WTC11 (cell line): ENCODE results near the gene RCVRN. TPM values are rescaled to one million over a fixed set of nuclear protein-coding genes. Genes with fewer than 3 reads are reported as not detected.

Experiments
- ATAC-seq: fragments of 200-7000 bp; cut with Tn5 transposase; 2 replicates; pipeline ENCODE4 v1.10.0; 2021; ENCODE audit warnings: mild to moderate bottlenecking, moderate library complexity
- CTCF ChIA-PET: fragments of 300-600 bp; sonication (Branson Sonifier 250); formaldehyde crosslinking; loops from one replicate; lab custom pipeline; 2021; ENCODE audit warnings: antibody characterized with exemption; lab: Charles Lee
- POLR2A ChIA-PET: fragments of 350-600 bp; sonication (Branson Sonifier 250); formaldehyde crosslinking; loops from one replicate; lab custom pipeline; 2021; ENCODE audit warnings: antibody characterized with exemption; lab: Charles Lee
- DNase-seq: peaks from one replicate; pipeline ENCODE4 v3.0.0; 2021; ENCODE audit warnings: low spot score
- H3K27ac Mint-ChIP-seq: 2 replicates; pipeline ENCODE4 v1.8.0; 2021; ENCODE audit warnings: mixed read lengths
- H3K27me3 Mint-ChIP-seq: 2 replicates; pipeline ENCODE4 v1.8.0; 2021; ENCODE audit warnings: low read depth, mild to moderate bottlenecking, moderate library complexity, mixed read lengths
- H3K36me3 Mint-ChIP-seq: 2 replicates; pipeline ENCODE4 v1.8.0; 2021; ENCODE audit warnings: mixed read lengths
- H3K4me1 Mint-ChIP-seq: 2 replicates; pipeline ENCODE4 v1.8.0; 2022; ENCODE audit warnings: mixed read lengths
- H3K4me3 Mint-ChIP-seq: 2 replicates; pipeline ENCODE4 v1.8.0; 2021; ENCODE audit warnings: mild to moderate bottlenecking, moderate library complexity, mixed read lengths
- H3K9me3 Mint-ChIP-seq: 2 replicates; pipeline ENCODE4 v1.8.0; 2021; ENCODE audit warnings: mixed read lengths
- ARID4B ChIP-seq: sonication (generic); formaldehyde crosslinking; IDR thresholded peaks from 2 replicates; pipeline ENCODE4 v1.8.0; 2023; ENCODE audit warnings: missing genetic modification reagents, mild to moderate bottlenecking, borderline replicate concordance
- ATF6 ChIP-seq: sonication (generic); formaldehyde crosslinking; IDR thresholded peaks from 2 replicates; pipeline ENCODE4 v1.8.1; 2023; ENCODE audit warnings: mild to moderate bottlenecking, missing genetic modification reagents
- CREB1 ChIP-seq: sonication (generic); formaldehyde crosslinking; IDR thresholded peaks from 2 replicates; pipeline ENCODE4 v1.8.0; 2023; ENCODE audit warnings: mild to moderate bottlenecking, missing genetic modification reagents
- FOXP4 ChIP-seq: sonication (generic); formaldehyde crosslinking; IDR thresholded peaks from 2 replicates; pipeline ENCODE4 v1.8.0; 2022; ENCODE audit warnings: mild to moderate bottlenecking, missing genetic modification reagents
- GRHL2 ChIP-seq: fragments of 250-450 bp; sonication (Bioruptor Pico); IDR thresholded peaks from 2 replicates; pipeline ENCODE4 v1.8.0; 2022; ENCODE audit warnings: mild to moderate bottlenecking, moderate library complexity; ENCODE audit not compliant: insufficient replicate concordance, severe bottlenecking
- KAT7 ChIP-seq: sonication (generic); formaldehyde crosslinking; IDR thresholded peaks from 2 replicates; pipeline ENCODE4 v1.8.1; 2023; ENCODE audit warnings: missing genetic modification reagents, mild to moderate bottlenecking, borderline replicate concordance
- MAX ChIP-seq: sonication (generic); formaldehyde crosslinking; IDR thresholded peaks from 2 replicates; pipeline ENCODE4 v1.8.0; 2022; ENCODE audit warnings: mild to moderate bottlenecking, missing genetic modification reagents
- MXD4 ChIP-seq: fragments of 250-450 bp; sonication (Bioruptor Pico); IDR thresholded peaks from 2 replicates; pipeline ENCODE4 v1.8.0; 2021; ENCODE audit warnings: mild to moderate bottlenecking, moderate library complexity, borderline replicate concordance
- NFATC4 ChIP-seq: fragments of 250-450 bp; sonication (Bioruptor Pico); IDR thresholded peaks from 2 replicates; pipeline ENCODE4 v1.9.0; 2021; ENCODE audit warnings: mild to moderate bottlenecking
- PRRX2 ChIP-seq: fragments of 250-450 bp; sonication (Bioruptor Pico); IDR thresholded peaks from 2 replicates; pipeline ENCODE4 v1.8.0; 2021; ENCODE audit warnings: mild to moderate bottlenecking
- RELA ChIP-seq: sonication (generic); formaldehyde crosslinking; IDR thresholded peaks from 2 replicates; pipeline ENCODE4 v1.8.1; 2022; ENCODE audit warnings: missing genetic modification reagents, mild to moderate bottlenecking, borderline replicate concordance
- TCF7 ChIP-seq: sonication (generic); formaldehyde crosslinking; IDR thresholded peaks from 2 replicates; pipeline ENCODE4 v1.8.0; 2022; ENCODE audit warnings: mild to moderate bottlenecking, low read depth, missing genetic modification reagents, moderate library complexity
- ZNF263 ChIP-seq: sonication (generic); formaldehyde crosslinking; IDR thresholded peaks from 2 replicates; pipeline ENCODE4 v1.8.1; 2022; ENCODE audit warnings: low read depth, mild to moderate bottlenecking, moderate library complexity, missing genetic modification reagents
- ZNF396 ChIP-seq: fragments of 250-450 bp; sonication (Bioruptor Pico); IDR thresholded peaks from 2 replicates; pipeline ENCODE4 v1.8.0; 2021; ENCODE audit warnings: mild to moderate bottlenecking, moderate library complexity, borderline replicate concordance
- ZNF671 ChIP-seq: fragments of 250-450 bp; sonication (Bioruptor Pico); IDR thresholded peaks from 2 replicates; pipeline ENCODE4 v1.8.0; 2021; ENCODE audit warnings: mild to moderate bottlenecking
- total RNA-seq: library from RNA; stranded (reverse); gene quantifications from 3 replicates; pipeline ENCODE4 v1.2.3, GENCODE V29; 2021
- TF ChIP-seq, protein P1 (sequence below): sonication (generic); formaldehyde crosslinking; conservative IDR thresholded peaks from 2 replicates; pipeline ENCODE4 v1.8.1; 2023; ENCODE audit warnings: mild to moderate bottlenecking, low read depth, missing genetic modification reagents, moderate library complexity
- TF ChIP-seq, protein P2 (sequence below): sonication (generic); formaldehyde crosslinking; IDR thresholded peaks from 2 replicates; pipeline ENCODE4 v1.8.1; 2023; ENCODE audit warnings: mild to moderate bottlenecking, missing genetic modification reagents, moderate library complexity
- TF ChIP-seq, protein P3 (sequence below): fragments of 250-450 bp; sonication (Bioruptor Pico); IDR thresholded peaks from 2 replicates; pipeline ENCODE4 v1.9.0; 2021; ENCODE audit warnings: mild to moderate bottlenecking, borderline replicate concordance

The RCVRN gene
- total RNA-seq, 1 experiment from 2014 or later, result not detected

- Mint-ChIP-seq H3K36me3 (0 out of 2 replicates have a peak, but pooled peaks cover 2% of the 10 kb centered on the region), H3K9me3 (peaks cover 19% of the 10 kb centered on the region), H3K27me3 (no peaks in the 10 kb centered on the region; the same call in 1 of the 2 replicates), H3K4me1 (no peaks in the 10 kb centered on the region), H3K27ac (no peak overlapping the region), H3K4me3 (no peak overlapping the region)
- no peak for ATAC-seq
- ChIA-PET POLR2A (no interaction called here), CTCF (interaction anchor here (0.6 kb wide), 1 partner anchor 39 kb away, joined by 3 read pairs; no protein-coding TSS in a partner anchor)
- TF ChIP-seq, protein P1, sequence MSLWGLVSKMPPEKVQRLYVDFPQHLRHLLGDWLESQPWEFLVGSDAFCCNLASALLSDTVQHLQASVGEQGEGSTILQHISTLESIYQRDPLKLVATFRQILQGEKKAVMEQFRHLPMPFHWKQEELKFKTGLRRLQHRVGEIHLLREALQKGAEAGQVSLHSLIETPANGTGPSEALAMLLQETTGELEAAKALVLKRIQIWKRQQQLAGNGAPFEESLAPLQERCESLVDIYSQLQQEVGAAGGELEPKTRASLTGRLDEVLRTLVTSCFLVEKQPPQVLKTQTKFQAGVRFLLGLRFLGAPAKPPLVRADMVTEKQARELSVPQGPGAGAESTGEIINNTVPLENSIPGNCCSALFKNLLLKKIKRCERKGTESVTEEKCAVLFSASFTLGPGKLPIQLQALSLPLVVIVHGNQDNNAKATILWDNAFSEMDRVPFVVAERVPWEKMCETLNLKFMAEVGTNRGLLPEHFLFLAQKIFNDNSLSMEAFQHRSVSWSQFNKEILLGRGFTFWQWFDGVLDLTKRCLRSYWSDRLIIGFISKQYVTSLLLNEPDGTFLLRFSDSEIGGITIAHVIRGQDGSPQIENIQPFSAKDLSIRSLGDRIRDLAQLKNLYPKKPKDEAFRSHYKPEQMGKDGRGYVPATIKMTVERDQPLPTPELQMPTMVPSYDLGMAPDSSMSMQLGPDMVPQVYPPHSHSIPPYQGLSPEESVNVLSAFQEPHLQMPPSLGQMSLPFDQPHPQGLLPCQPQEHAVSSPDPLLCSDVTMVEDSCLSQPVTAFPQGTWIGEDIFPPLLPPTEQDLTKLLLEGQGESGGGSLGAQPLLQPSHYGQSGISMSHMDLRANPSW, result no peak
- TF ChIP-seq MXD4 (no peak), CREB1 (CRISPR knock-in tag) (no peak), TCF7 (CRISPR knock-in tag) (no peak), ARID4B (no peak), KAT7 (no peak), ZNF263 (no peak), ZNF396 (CRISPR knock-in tag) (no peak), ATF6 (CRISPR knock-in tag) (no peak), MAX (CRISPR knock-in tag) (no peak), RELA (CRISPR knock-in tag) (no peak), GRHL2 (CRISPR knock-in tag) (no peak), ZNF671 (CRISPR knock-in tag) (no peak), NFATC4 (CRISPR knock-in tag) (no peak), PRRX2 (CRISPR knock-in tag) (no peak), FOXP4 (no peak)
- TF ChIP-seq, protein P2, sequence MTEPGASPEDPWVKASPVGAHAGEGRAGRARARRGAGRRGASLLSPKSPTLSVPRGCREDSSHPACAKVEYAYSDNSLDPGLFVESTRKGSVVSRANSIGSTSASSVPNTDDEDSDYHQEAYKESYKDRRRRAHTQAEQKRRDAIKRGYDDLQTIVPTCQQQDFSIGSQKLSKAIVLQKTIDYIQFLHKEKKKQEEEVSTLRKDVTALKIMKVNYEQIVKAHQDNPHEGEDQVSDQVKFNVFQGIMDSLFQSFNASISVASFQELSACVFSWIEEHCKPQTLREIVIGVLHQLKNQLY, result no peak
- TF ChIP-seq, protein P3, sequence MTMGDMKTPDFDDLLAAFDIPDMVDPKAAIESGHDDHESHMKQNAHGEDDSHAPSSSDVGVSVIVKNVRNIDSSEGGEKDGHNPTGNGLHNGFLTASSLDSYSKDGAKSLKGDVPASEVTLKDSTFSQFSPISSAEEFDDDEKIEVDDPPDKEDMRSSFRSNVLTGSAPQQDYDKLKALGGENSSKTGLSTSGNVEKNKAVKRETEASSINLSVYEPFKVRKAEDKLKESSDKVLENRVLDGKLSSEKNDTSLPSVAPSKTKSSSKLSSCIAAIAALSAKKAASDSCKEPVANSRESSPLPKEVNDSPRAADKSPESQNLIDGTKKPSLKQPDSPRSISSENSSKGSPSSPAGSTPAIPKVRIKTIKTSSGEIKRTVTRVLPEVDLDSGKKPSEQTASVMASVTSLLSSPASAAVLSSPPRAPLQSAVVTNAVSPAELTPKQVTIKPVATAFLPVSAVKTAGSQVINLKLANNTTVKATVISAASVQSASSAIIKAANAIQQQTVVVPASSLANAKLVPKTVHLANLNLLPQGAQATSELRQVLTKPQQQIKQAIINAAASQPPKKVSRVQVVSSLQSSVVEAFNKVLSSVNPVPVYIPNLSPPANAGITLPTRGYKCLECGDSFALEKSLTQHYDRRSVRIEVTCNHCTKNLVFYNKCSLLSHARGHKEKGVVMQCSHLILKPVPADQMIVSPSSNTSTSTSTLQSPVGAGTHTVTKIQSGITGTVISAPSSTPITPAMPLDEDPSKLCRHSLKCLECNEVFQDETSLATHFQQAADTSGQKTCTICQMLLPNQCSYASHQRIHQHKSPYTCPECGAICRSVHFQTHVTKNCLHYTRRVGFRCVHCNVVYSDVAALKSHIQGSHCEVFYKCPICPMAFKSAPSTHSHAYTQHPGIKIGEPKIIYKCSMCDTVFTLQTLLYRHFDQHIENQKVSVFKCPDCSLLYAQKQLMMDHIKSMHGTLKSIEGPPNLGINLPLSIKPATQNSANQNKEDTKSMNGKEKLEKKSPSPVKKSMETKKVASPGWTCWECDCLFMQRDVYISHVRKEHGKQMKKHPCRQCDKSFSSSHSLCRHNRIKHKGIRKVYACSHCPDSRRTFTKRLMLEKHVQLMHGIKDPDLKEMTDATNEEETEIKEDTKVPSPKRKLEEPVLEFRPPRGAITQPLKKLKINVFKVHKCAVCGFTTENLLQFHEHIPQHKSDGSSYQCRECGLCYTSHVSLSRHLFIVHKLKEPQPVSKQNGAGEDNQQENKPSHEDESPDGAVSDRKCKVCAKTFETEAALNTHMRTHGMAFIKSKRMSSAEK (CRISPR knock-in tag), result no peak
- DNase-seq, result no peak
These were observed 39.5 kb downstream of the RCVRN start for GRCh38 chr17:9865586-9865985.
